ENCODE measurements around the gene AXIN2. TPM values are rescaled to one million over a fixed set of nuclear protein-coding genes. Genes with fewer than 3 reads are reported as not detected.

Gene AXIN2
- total and polyA plus RNA-seq, 11 donors, result 5.6 to 24.0 (median 12.9) TPM

GRCh38 chr17:65523853-65524664, 37.4 kb downstream of the AXIN2 start:
- ATAC-seq, result no peak
- 66 to 82% (median 72%) methylated on average over 16 of the region's 16 CpGs for WGBS, 4 donors
- Histone ChIP-seq H3K4me1 (no peaks in the 10 kb centered on the region), H3K27me3 (no peaks in the 10 kb centered on the region), H3K4me3 (no peak overlapping the region), H3K27ac (no peak overlapping the region), H3K36me3 (peaks cover 0 to 10% (median 2%) of the 10 kb centered on the region in 9 donors), H3K9me3 (no peaks in the 10 kb centered on the region)
- TF ChIP-seq CTCF (IDR thresholded peaks at IDR 0.05), result no peak
- intact Hi-C loops (cut with DNase I), result no loop called here
- DNase-seq, result no peak

GRCh38 chr17:65523411-65523810, 38.0 kb downstream of the AXIN2 start:
- ATAC-seq (no peak), DNase-seq (no peak)
- no peaks in the 10 kb centered on the region for H3K27me3 ChIP-seq
- H3K36me3 ChIP-seq, result peaks cover 0 to 5% (median 0%) of the 10 kb centered on the region in 9 donors
- 85 to 96% (median 91%) methylated on average over 1 of the region's 1 CpG for WGBS, 4 donors
- H3K9me3 ChIP-seq, result no peaks in the 10 kb centered on the region
- H3K27ac ChIP-seq, result no peak overlapping the region
- TF ChIP-seq CTCF (IDR thresholded peaks at IDR 0.05), result no peak
- TF ChIP-seq POLR2A (IDR thresholded peaks at IDR 0.05), result no peak
- H3K4me3 ChIP-seq, result no peak overlapping the region
- intact Hi-C loops (cut with DNase I), result no loop called here
- H3K4me1 ChIP-seq, result peaks cover 0 to under 1% (median 0%) of the 10 kb centered on the region in 12 donors

GRCh38 chr17:65522751-65523404, 38.6 kb downstream of the AXIN2 start:
- DNase-seq, result no peak
- Histone ChIP-seq H3K4me3 (no peak overlapping the region), H3K4me1 (peaks cover 0 to 5% (median 0%) of the 10 kb centered on the region in 12 donors), H3K27ac (no peak overlapping the region), H3K9me3 (no peaks in the 10 kb centered on the region), H3K27me3 (no peaks in the 10 kb centered on the region), H3K36me3 (no peaks in the 10 kb centered on the region)
- no peak for ATAC-seq
- TF ChIP-seq CTCF (IDR thresholded peaks at IDR 0.05), result no peak
- no peak for TF ChIP-seq POLR2A (IDR thresholded peaks at IDR 0.05)
- 90 to 95% (median 94%) methylated on average over 14 of the region's 14 CpGs for WGBS, 4 donors
- intact Hi-C loops (cut with DNase I), result no loop called here

GRCh38 chr17:65519462-65519861, 42.0 kb downstream of the AXIN2 start:
- H3K27ac ChIP-seq, result no peak overlapping the region
- intact Hi-C loops (cut with DNase I), result no loop called here
- peaks cover 0 to 5% (median 0%) of the 10 kb centered on the region in 12 donors for H3K4me1 ChIP-seq
- DNase-seq (no peak), ATAC-seq (peak in 1 of 4 donors; percentile 38)
- H3K4me3 ChIP-seq, result no peak overlapping the region
- TF ChIP-seq POLR2A (IDR thresholded peaks at IDR 0.05) (no peak), CTCF (IDR thresholded peaks at IDR 0.05) (no peak)
- no peaks in the 10 kb centered on the region for H3K27me3 ChIP-seq
- 66 to 81% (median 72%) methylated on average over 3 of the region's 3 CpGs for WGBS, 4 donors
- no peaks in the 10 kb centered on the region for H3K9me3 ChIP-seq
- H3K36me3 ChIP-seq, result no peaks in the 10 kb centered on the region
